H9 (cell line): ENCODE measurements around the gene CUL4A. TPM values are rescaled to one million over a fixed set of nuclear protein-coding genes. Genes with fewer than 3 reads are reported as not detected.

Experiments
- DNase-seq: peaks from one replicate; pipeline ENCODE4 v3.0.0-alpha.2; 2017
- H2AFZ ChIP-seq: one replicate; pipeline ENCODE4 v1.6.1; 2013; ENCODE audit warnings: mild to moderate bottlenecking, low read length, control low read depth, moderate library complexity
- H2AK5ac ChIP-seq: 2 replicates; pipeline ENCODE4 v1.6.1; 2013; ENCODE audit warnings: low read length, control low read depth, mixed read lengths; ENCODE audit not compliant: insufficient read length
- H2BK120ac ChIP-seq: one replicate; pipeline ENCODE4 v1.6.1; 2013; ENCODE audit warnings: low read depth, mild to moderate bottlenecking, low read length, control low read depth, inconsistent platforms; ENCODE audit not compliant: poor library complexity, severe bottlenecking
- H2BK12ac ChIP-seq: 2 replicates; pipeline ENCODE4 v1.6.1; 2013; ENCODE audit warnings: low read length, control low read depth, mixed read lengths, low read depth; ENCODE audit not compliant: insufficient read length
- H2BK15ac ChIP-seq: 2 replicates; pipeline ENCODE4 v1.6.1; 2013; ENCODE audit warnings: low read depth, low read length, control low read depth
- H2BK20ac ChIP-seq: one replicate; pipeline ENCODE4 v1.6.1; 2013; ENCODE audit warnings: low read depth, mild to moderate bottlenecking, low read length, control low read depth, inconsistent platforms; ENCODE audit not compliant: poor library complexity, severe bottlenecking
- H2BK5ac ChIP-seq: 2 replicates; pipeline ENCODE4 v1.6.1; 2013; ENCODE audit warnings: low read length, control low read depth, mixed read lengths; ENCODE audit not compliant: insufficient read length
- H3K14ac ChIP-seq: 2 replicates; pipeline ENCODE4 v1.6.1; 2013; ENCODE audit warnings: low read length, control low read depth; ENCODE audit not compliant: insufficient read depth
- H3K18ac ChIP-seq: 2 replicates; pipeline ENCODE4 v1.6.1; 2013; ENCODE audit warnings: low read depth, mild to moderate bottlenecking, mixed read lengths, low read length, control low read depth; ENCODE audit not compliant: insufficient read length
- H3K23ac ChIP-seq: 2 replicates; pipeline ENCODE4 v1.6.1; 2013; ENCODE audit warnings: low read length, control low read depth, mixed read lengths, low read depth; ENCODE audit not compliant: insufficient read length
- H3K23me2 ChIP-seq: 2 replicates; pipeline ENCODE4 v1.6.1; 2013; ENCODE audit warnings: low read depth, mild to moderate bottlenecking, mixed read lengths, low read length, control low read depth; ENCODE audit not compliant: insufficient read length, poor library complexity, severe bottlenecking
- H3K27ac ChIP-seq: 2 replicates; pipeline ENCODE4 v1.5.1; 2013; ENCODE audit warnings: low read length, control low read depth, mixed read lengths, low read depth; ENCODE audit not compliant: insufficient read length
- H3K27me3 ChIP-seq: 2 replicates; pipeline ENCODE4 v1.6.1; 2013; ENCODE audit warnings: low read length, control low read depth, inconsistent platforms; ENCODE audit not compliant: insufficient read depth
- H3K4ac ChIP-seq: 2 replicates; pipeline ENCODE4 v1.6.1; 2013; ENCODE audit warnings: low read depth, mild to moderate bottlenecking, control low read depth, inconsistent platforms, low read length, moderate library complexity
- H3K4me1 ChIP-seq: 2 replicates; pipeline ENCODE4 v1.6.1; 2013; ENCODE audit warnings: low read length, control low read depth, inconsistent platforms; ENCODE audit not compliant: insufficient read depth
- H3K4me2 ChIP-seq: 2 replicates; pipeline ENCODE4 v1.6.1; 2013; ENCODE audit warnings: low read length, control low read depth, mixed read lengths; ENCODE audit not compliant: insufficient read length, insufficient read depth
- H3K56ac ChIP-seq: 2 replicates; pipeline ENCODE4 v1.6.1; 2013; ENCODE audit warnings: low read depth, mild to moderate bottlenecking, mixed read lengths, low read length, control low read depth; ENCODE audit not compliant: insufficient read length
- H3K79me1 ChIP-seq: 2 replicates; pipeline ENCODE4 v1.6.1; 2013; ENCODE audit warnings: low read depth, mild to moderate bottlenecking, moderate library complexity, low read length, control low read depth, inconsistent platforms; ENCODE audit not compliant: insufficient read depth, poor library complexity, severe bottlenecking
- H3K79me2 ChIP-seq: 2 replicates; pipeline ENCODE4 v1.6.1; 2013; ENCODE audit warnings: low read length, control low read depth, inconsistent platforms; ENCODE audit not compliant: insufficient read depth
- H3K9ac ChIP-seq: 2 replicates; pipeline ENCODE4 v1.6.1; 2013; ENCODE audit warnings: low read length, control low read depth, mixed read lengths; ENCODE audit not compliant: insufficient read length; ENCODE audit errors: extremely low read depth
- H3K9me3 ChIP-seq: one replicate; pipeline ENCODE4 v1.6.1; 2013; ENCODE audit warnings: low read depth, low read length, inconsistent platforms; ENCODE audit not compliant: control insufficient read depth
- H3T11ph ChIP-seq: one replicate; pipeline ENCODE4 v1.6.1; 2013; ENCODE audit warnings: mild to moderate bottlenecking, low read length, control low read depth, inconsistent platforms
- H4K20me1 ChIP-seq: one replicate; pipeline ENCODE4 v1.6.1; 2013; ENCODE audit not compliant: control insufficient read depth, insufficient read length, insufficient read depth
- H4K5ac ChIP-seq: 2 replicates; pipeline ENCODE4 v1.6.1; 2013; ENCODE audit warnings: low read depth, mild to moderate bottlenecking, mixed read lengths, low read length, control low read depth; ENCODE audit not compliant: insufficient read length
- H4K8ac ChIP-seq: replicated peaks from 2 replicates; pipeline ENCODE4 v1.6.1; 2013; ENCODE audit warnings: low read length, control low read depth, mixed read lengths, low read depth; ENCODE audit not compliant: insufficient read length
- H4K91ac ChIP-seq: 2 replicates; pipeline ENCODE4 v1.6.1; 2013; ENCODE audit warnings: low read depth, mild to moderate bottlenecking, moderate library complexity, mixed read lengths, low read length, control low read depth; ENCODE audit not compliant: insufficient read length
- H3K27ac Mint-ChIP-seq, 3 experiments: 2 replicates in 2 of 3; 3 replicates in 1 of 3; pipeline ENCODE4 v1.8.0; 2020 to 2021; ENCODE audit warnings: mixed read lengths in 3 of 3, mild to moderate bottlenecking in 1 of 3, moderate library complexity in 1 of 3
- H3K27me3 Mint-ChIP-seq: 2 replicates; pipeline ENCODE4 v1.8.0; 2021; ENCODE audit warnings: low read depth, mild to moderate bottlenecking, moderate library complexity, mixed read lengths
- H3K36me3 Mint-ChIP-seq, 3 experiments: 2 replicates in 2 of 3; 3 replicates in 1 of 3; pipeline ENCODE4 v1.8.0; 2020 to 2021; ENCODE audit warnings: low read depth in 3 of 3, mixed read lengths in 3 of 3; ENCODE audit not compliant: insufficient read depth in 1 of 3
- H3K4me1 Mint-ChIP-seq, 2 experiments: 2 replicates each; pipeline ENCODE4 v1.8.0; 2020; ENCODE audit warnings: mixed read lengths in 2 of 2
- H3K4me3 Mint-ChIP-seq, 2 experiments: 2 replicates in 1 of 2; 3 replicates in 1 of 2; pipeline ENCODE4 v1.8.0; 2020 to 2021; ENCODE audit warnings: mild to moderate bottlenecking in 2 of 2, mixed read lengths in 2 of 2, moderate library complexity in 1 of 2
- H3K9me3 Mint-ChIP-seq, 2 experiments: 2 replicates in 1 of 2; 3 replicates in 1 of 2; pipeline ENCODE4 v1.8.0; 2020; ENCODE audit warnings: mild to moderate bottlenecking in 2 of 2, mixed read lengths in 2 of 2, moderate library complexity in 1 of 2
- CTCF ChIP-seq: fragments of 200-600 bp; sonication (generic); conservative IDR thresholded peaks from 3 replicates; pipeline ENCODE4 v1.8.0; 2021; ENCODE audit warnings: antibody characterized with exemption, mild to moderate bottlenecking
- WGBS: extraction: QIAGEN DNeasy Blood & Tissue Kit; methylation state at CpG from one replicate; pipeline ENCODE4 v1.1.7; 2013; ENCODE audit warnings: missing lambda C conversion rate, low lambda C conversion rate, mixed read lengths; ENCODE audit not compliant: insufficient read length; ENCODE audit errors: extremely low coverage; 5-methylcytosine and 5-hydroxymethylcytosine counted together
- total RNA-seq: library from RNA; stranded (reverse); gene quantifications from 2 replicates; pipeline ENCODE4 v1.2.1, GENCODE V29; 2021

Gene CUL4A
- total RNA-seq, 1 experiment from 2014 or later: 97.9 TPM

GRCh38 chr13:113182046-113182445 lies 27.4 kb upstream of the CUL4A start:
- Mint-ChIP-seq H3K36me3 (peaks cover 27 to 79% (median 77%) of the 10 kb centered on the region in 3 experiments), H3K4me3 (no peak overlapping the region), H3K9me3 (no peaks in the 10 kb centered on the region), H3K4me1 (peaks cover 18 to 28% of the 10 kb centered on the region in 2 experiments), H3K27ac (no peak overlapping the region), H3K27me3 (no peaks in the 10 kb centered on the region; the same call in 1 of the 2 replicates)
- H3K4me2 ChIP-seq: no peak overlapping the region
- DNase-seq: no peak
- no peak overlapping the region for H3K4ac ChIP-seq
- H2BK20ac ChIP-seq: no peak overlapping the region
- no peak overlapping the region for H4K5ac ChIP-seq
- no peak overlapping the region for H2AK5ac ChIP-seq
- no peak overlapping the region for H2BK5ac ChIP-seq
- H2BK12ac ChIP-seq: no peak overlapping the region
- no peak overlapping the region for H3T11ph ChIP-seq
- no CpG with 5 or more reads among the region's 4 CpGs for WGBS
- H3K18ac ChIP-seq: no peak overlapping the region
- no peaks in the 10 kb centered on the region for H4K20me1 ChIP-seq
- no peak overlapping the region for H3K14ac ChIP-seq
- H2AFZ ChIP-seq: no peak overlapping the region
- no peak overlapping the region for H3K9ac ChIP-seq
- no peak overlapping the region for H2BK15ac ChIP-seq
- H3K4me1 ChIP-seq: no peaks in the 10 kb centered on the region
- no peaks in the 10 kb centered on the region for H3K23me2 ChIP-seq
- H3K9me3 ChIP-seq: no peaks in the 10 kb centered on the region
- no peak for TF ChIP-seq CTCF
- H3K79me1 ChIP-seq: peaks cover 3% of the 10 kb centered on the region
- no peak overlapping the region for H3K27ac ChIP-seq
- H3K27me3 ChIP-seq: no peaks in the 10 kb centered on the region
- H2BK120ac ChIP-seq: no peak overlapping the region
- H4K91ac ChIP-seq: no peak overlapping the region
- H3K56ac ChIP-seq: no peak overlapping the region
- no peak overlapping the region for H4K8ac ChIP-seq
- H3K23ac ChIP-seq: no peak overlapping the region
- H3K79me2 ChIP-seq: no peaks in the 10 kb centered on the region
